Neural crest cell (in vitro differentiated cells): ENCODE data around the gene SELE. TPM values are rescaled to one million over a fixed set of nuclear protein-coding genes. Genes with fewer than 3 reads are reported as not detected.

ENCODE experiments used
- DNase-seq: peaks from one replicate; pipeline ENCODE4 v3.0.0; 2021; ENCODE audit warnings: low read depth, mixed read lengths, low spot score
- H3K27ac Mint-ChIP-seq: one replicate; pipeline ENCODE4 v1.8.0; 2021; ENCODE audit warnings: mild to moderate bottlenecking, mixed read lengths; ENCODE audit not compliant: unreplicated experiment
- H3K27me3 Mint-ChIP-seq: 2 replicates; pipeline ENCODE4 v1.8.0; 2021; ENCODE audit warnings: low read depth, mild to moderate bottlenecking, mixed read lengths
- H3K36me3 Mint-ChIP-seq: 2 replicates; pipeline ENCODE4 v1.8.0; 2021; ENCODE audit warnings: low read depth, mild to moderate bottlenecking, mixed read lengths
- H3K4me1 Mint-ChIP-seq: 2 replicates; pipeline ENCODE4 v1.8.0; 2021; ENCODE audit warnings: mixed read lengths
- H3K4me3 Mint-ChIP-seq: one replicate; pipeline ENCODE4 v1.8.0; 2021; ENCODE audit warnings: mild to moderate bottlenecking, mixed read lengths
- H3K9me3 Mint-ChIP-seq: 2 replicates; pipeline ENCODE4 v1.8.0; 2021; ENCODE audit warnings: mixed read lengths
- CTCF ChIP-seq: fragments of 200-600 bp; sonication (generic); conservative IDR thresholded peaks from 2 replicates; pipeline ENCODE4 v1.5.0; 2021; ENCODE audit warnings: antibody characterized with exemption, mild to moderate bottlenecking
- total RNA-seq: library from RNA; stranded (reverse); gene quantifications from 2 replicates; pipeline ENCODE4 v1.2.1, GENCODE V29; 2021

SELE gene
- total RNA-seq, 1 donor from 2014 or later: not detected

GRCh38 chr1:169682071-169682470 lies 51.8 kb downstream of the SELE start:
- H3K27me3 Mint-ChIP-seq: peaks cover 37% of the 10 kb centered on the region
- H3K27ac Mint-ChIP-seq: no peak overlapping the region
- no peak for DNase-seq
- no peaks in the 10 kb centered on the region for H3K9me3 Mint-ChIP-seq
- no peak for TF ChIP-seq CTCF
- H3K4me3 Mint-ChIP-seq: no peak overlapping the region
- H3K4me1 Mint-ChIP-seq: peaks cover 10% of the 10 kb centered on the region
- no peaks in the 10 kb centered on the region for H3K36me3 Mint-ChIP-seq

- Mint-ChIP-seq H3K4me1 (peaks cover 10% of the 10 kb centered on the region), H3K27ac (no peak overlapping the region), H3K36me3 (no peaks in the 10 kb centered on the region), H3K27me3 (peaks cover 44% of the 10 kb centered on the region), H3K4me3 (no peak overlapping the region), H3K9me3 (no peaks in the 10 kb centered on the region)
- TF ChIP-seq CTCF: no peak
- no peak for DNase-seq
These were observed 52.7 kb downstream of the SELE start for GRCh38 chr1:169681140-169681539.

- no peak for TF ChIP-seq CTCF
- DNase-seq: no peak
- H3K36me3 Mint-ChIP-seq: no peaks in the 10 kb centered on the region
- H3K4me1 Mint-ChIP-seq: peaks cover 10% of the 10 kb centered on the region
- peaks cover 47% of the 10 kb centered on the region for H3K27me3 Mint-ChIP-seq
- no peaks in the 10 kb centered on the region for H3K9me3 Mint-ChIP-seq
- no peak overlapping the region for H3K4me3 Mint-ChIP-seq
- no peak overlapping the region for H3K27ac Mint-ChIP-seq
These were observed 53.4 kb downstream of the SELE start for GRCh38 chr1:169680377-169681019.

- Mint-ChIP-seq H3K36me3 (no peaks in the 10 kb centered on the region), H3K4me1 (peaks cover 10% of the 10 kb centered on the region), H3K9me3 (no peaks in the 10 kb centered on the region), H3K27ac (no peak overlapping the region), H3K27me3 (peaks cover 47% of the 10 kb centered on the region), H3K4me3 (no peak overlapping the region)
- no peak for TF ChIP-seq CTCF
- DNase-seq: no peak
These were observed 54.2 kb downstream of the SELE start for GRCh38 chr1:169679692-169680091.

- peaks cover 8% of the 10 kb centered on the region for H3K4me1 Mint-ChIP-seq
- peaks cover 5% of the 10 kb centered on the region for H3K9me3 Mint-ChIP-seq
- no peak for TF ChIP-seq CTCF
- peaks cover 47% of the 10 kb centered on the region for H3K27me3 Mint-ChIP-seq
- H3K36me3 Mint-ChIP-seq: no peaks in the 10 kb centered on the region
- no peak for DNase-seq
- no peak overlapping the region for H3K4me3 Mint-ChIP-seq
- no peak overlapping the region for H3K27ac Mint-ChIP-seq
These were observed 57.9 kb downstream of the SELE start for GRCh38 chr1:169676001-169676400.

Other genes with a start within 250 kb of the SELE start
- 12.2 and 12.6 TPM in 2 replicates for gene SLC19A2, start 248.1 kb downstream of the SELE start, total RNA-seq
- not detected in 2 replicates for gene F5, start 147.6 kb downstream of the SELE start, total RNA-seq
- not detected in 2 replicates for gene SELP, start 104.0 kb downstream of the SELE start, total RNA-seq
- not detected in 2 replicates for gene SELL, start 22.5 kb downstream of the SELE start, total RNA-seq
- 10.0 and 12.3 TPM in 2 replicates for gene METTL18, start 60.8 kb upstream of the SELE start, total RNA-seq
- gene SCYL3, start 159.8 kb upstream of the SELE start, total RNA-seq: 8.1 and 9.1 TPM in 2 replicates